Tongue (tissue), 2 donors: ENCODE measurements around the gene VSNL1. TPM values are rescaled to one million over a fixed set of nuclear protein-coding genes. Genes with fewer than 3 reads are reported as not detected.

Experiments used
- DNase-seq: peaks from one replicate; pipeline ENCODE4 v3.0.0-alpha.2; 2015
- total RNA-seq: library from RNA; depleted of rRNA; stranded (reverse); fragments of >200 nt; gene quantifications from one replicate; pipeline ENCODE4 v1.2.3, GENCODE V29; 2014

VSNL1 gene
- total RNA-seq, 1 donor from 2014 or later: 20.6 TPM

DNA sequence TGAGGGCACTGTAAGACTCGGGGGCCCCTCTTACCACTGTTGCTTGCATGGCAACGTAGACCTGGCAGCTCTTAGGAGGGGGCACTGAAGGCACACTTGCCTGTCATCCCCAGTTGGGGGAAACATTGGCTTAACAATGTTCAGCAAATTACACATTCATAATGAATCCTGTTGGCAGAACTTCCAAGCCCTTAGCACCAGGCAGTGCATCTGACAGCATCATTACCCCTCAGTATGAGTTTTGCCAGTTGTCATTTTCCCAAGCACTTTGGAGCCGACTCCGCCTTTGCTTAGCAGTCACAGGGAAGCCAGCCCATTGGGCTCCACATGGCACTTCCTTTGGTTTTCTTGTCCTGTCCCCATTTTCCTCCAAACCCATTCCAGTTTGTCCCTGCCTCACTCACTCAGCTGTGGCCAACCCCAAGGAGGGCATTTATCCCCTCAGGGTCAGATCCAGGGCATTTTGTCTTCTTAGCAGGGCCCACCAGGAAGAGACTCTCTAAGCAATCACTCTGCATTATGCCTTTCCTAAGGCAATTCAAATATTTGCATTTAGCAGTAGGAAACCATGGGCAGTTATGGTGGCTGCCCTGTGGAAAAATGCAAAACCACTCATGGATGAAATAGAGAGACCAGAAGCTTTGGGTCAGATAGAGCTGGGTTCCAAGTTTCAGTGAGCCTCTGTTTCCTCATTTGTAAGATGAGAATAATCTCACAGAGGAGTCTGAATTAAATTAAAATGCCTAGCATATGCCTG is 73.9 kb downstream of the VSNL1 start:
- DNase-seq: no peak

DNA sequence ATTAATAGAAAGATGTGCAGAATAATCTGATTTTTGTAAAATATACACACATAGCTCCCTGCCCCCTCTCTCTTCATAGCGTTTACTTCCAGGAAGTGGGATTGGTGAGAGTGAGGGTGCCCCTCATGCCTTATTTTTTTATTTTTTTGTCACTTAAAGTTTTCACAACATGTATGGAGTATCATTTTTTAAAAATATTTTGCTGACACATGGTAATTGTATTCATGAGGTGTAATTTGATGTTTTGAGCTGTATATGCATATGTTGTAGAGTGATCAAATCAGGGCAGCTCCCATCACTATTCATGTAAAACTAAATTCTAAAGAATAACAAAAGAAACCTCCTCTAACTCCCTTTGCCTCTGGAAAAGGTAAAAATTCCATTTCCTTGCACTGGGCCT is 74.7 kb downstream of the VSNL1 start:
- DNase-seq: no peak

- DNase-seq: peak; percentile 44
These were observed 75.3 kb downstream of the VSNL1 start for GRCh38 chr2:17615728-17616351.

DNA sequence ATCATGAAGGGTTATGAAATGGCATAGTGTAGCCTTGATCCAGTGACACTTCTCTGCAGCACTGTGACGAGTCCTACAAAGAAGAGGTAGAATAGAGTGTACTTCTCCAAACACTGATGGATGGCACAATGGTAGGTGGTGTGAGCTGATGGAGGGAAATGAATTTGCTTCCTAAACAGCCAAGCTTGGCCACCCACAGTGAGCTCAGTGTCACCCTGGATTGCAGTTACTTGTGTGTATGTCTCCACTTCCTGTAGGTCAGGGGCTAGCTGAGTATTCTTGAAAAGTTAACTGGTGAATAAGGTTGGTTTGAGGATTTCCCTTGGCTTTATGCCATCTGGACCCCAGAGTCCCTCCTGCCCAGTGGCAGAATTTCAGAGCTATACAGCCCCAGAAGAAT is 75.9 kb downstream of the VSNL1 start:
- DNase-seq: no peak

GRCh38 chr2:17617516-17617915 is 77.0 kb downstream of the VSNL1 start:
- no peak for DNase-seq

DNA sequence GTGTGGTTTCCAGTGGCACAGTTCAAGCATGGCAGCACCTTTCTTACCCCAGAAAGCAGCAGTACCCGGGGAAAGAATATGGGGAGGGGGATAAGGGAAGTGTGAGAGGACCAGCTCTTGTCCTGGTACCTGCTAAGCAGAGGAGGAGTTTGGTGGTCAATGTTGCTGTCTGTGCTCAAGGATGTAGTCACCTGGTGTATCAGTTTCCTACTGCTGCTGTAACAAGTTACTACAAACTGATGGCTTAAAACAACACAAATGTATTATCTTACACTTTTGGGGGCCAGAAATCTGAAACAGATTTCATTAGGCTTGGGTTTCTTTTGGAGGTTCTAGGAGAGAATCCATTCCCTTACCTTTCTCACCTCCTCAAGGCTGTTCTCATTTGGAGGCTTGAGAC is 77.5 kb downstream of the VSNL1 start:
- DNase-seq: no peak

DNA sequence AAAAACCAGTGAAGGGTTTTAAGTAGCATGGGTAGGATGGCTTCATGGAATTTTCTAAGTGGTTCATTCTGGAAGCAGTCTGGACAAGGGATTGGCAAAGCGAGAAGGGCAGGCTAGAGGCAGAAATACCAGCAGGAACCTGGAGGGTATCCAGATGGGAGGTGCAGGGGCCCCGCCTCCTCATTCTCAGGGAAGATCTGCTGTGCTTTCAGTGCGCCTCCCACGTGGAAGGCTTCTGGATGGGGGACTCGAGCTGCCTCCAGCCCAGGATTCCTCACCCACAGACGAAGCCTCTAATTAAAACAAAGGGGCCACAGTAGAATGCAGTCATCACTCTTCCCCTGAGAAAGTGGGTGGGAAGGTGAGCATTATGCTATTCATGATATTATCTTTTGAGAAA is 79.8 kb downstream of the VSNL1 start:
- DNase-seq: no peak

- no peak for DNase-seq
These were observed 80.3 kb downstream of the VSNL1 start for GRCh38 chr2:17620841-17621240.

DNA sequence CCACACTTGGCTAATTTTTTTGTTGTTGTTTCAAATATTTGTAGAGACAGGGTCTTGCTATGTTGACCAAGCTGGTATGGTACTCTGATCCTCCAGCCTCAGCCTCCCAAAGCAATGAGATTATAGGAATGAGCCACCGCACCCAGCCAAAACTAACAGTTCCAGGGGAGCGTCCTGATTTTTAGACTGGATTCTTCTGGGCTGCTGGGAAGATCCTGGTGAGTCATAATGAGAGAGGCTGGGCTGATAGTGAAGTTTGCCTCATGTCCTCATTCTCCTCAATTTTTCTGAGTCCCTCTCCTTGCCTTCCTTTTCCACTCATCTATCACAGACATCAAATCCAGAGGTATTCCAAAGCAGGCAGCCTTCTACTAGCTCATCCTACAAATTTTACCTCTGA is 81.3 kb downstream of the VSNL1 start:
- no peak for DNase-seq

DNA sequence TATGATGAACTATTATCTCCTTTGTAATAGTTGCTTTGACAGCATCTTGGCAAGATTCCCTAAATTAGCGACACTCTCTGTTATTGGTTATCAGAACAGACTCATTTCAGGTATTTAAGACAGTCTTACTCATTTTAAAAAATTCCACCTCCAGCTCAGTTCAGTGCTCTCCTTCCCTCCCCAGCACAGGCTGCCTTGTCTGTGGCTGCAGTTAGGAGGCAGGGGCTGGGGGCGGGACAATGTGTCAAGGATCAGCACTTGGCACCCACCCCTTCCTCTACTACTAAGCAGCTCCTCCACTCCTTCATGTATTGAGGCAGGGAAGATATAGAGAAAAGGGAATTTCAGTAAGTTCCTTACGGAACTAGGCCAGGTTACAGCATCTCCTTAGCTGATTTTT is 85.0 kb downstream of the VSNL1 start:
- DNase-seq: no peak

- DNase-seq: no peak
These were observed 86.5 kb downstream of the VSNL1 start for GRCh38 chr2:17626986-17627385.

GRCh38 chr2:17627434-17627833 is 86.9 kb downstream of the VSNL1 start:
- DNase-seq: no peak

GRCh38 chr2:17628349-17629261 is 88.1 kb downstream of the VSNL1 start:
- DNase-seq: no peak

DNA sequence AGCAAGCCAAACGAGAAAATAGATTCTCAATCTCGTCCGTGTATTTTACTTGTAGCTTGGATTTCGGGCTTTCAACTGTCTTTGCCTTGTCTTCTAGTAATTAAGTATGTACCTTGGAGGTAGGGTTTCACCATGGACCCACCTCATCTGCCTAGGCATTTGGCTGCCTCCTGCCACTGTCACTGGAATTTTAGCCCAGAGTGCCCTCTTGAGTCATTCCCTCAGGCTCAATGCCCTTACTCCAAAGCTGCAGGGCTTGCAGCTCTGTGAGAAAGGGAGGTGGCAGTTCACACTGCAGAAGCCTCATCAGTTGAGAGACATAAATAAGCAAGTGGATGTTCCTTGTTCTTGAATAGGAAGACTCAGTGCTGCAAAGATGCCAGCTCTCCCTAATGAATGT is 89.6 kb downstream of the VSNL1 start:
- no peak for DNase-seq

DNA sequence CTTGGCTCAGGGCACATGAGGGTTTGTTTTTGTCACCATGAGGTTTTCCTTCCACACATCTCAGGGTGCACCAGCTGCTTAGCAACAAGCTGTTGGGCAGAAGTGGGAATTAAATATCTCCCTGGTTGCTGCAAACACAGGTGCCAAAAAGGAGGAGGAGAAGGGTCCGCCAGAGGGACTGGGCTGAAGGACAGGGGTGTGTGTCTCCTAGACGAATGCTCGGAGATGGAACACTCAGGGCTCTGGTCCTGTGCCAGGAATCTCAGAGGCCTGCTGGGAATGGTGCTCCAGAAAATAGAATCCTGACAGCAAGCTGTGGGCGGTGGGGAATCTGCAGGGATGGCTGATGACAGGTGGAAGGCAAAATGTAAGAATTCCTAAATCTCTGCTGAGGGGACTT is 94.5 kb downstream of the VSNL1 start:
- DNase-seq: peak; percentile 92

- no peak for DNase-seq
These were observed 95.8 kb downstream of the VSNL1 start for GRCh38 chr2:17636257-17636656.

GRCh38 chr2:17637131-17637906 is 96.8 kb downstream of the VSNL1 start:
- DNase-seq: peak; percentile 47

GRCh38 chr2:17638196-17638743 is 97.8 kb downstream of the VSNL1 start:
- DNase-seq: no peak

DNA sequence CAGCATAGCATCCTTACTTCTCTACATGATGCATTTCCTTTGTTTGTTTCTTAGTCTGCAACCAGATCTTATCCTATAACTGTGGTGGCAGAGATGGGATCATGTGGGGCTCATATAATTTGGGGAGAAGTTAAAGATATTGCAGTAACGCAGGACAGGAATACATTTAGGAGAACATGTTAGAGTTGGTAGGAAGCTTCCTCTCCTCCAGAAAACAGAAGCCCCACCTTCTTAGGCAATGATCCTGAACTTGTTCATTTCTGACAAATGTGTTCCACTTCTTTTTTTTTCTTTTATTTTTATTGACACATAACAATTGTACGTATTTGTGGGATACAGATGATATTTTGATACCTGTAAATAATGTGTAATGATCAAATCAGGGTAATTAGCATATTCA is 99.9 kb downstream of the VSNL1 start:
- DNase-seq: no peak

DNA sequence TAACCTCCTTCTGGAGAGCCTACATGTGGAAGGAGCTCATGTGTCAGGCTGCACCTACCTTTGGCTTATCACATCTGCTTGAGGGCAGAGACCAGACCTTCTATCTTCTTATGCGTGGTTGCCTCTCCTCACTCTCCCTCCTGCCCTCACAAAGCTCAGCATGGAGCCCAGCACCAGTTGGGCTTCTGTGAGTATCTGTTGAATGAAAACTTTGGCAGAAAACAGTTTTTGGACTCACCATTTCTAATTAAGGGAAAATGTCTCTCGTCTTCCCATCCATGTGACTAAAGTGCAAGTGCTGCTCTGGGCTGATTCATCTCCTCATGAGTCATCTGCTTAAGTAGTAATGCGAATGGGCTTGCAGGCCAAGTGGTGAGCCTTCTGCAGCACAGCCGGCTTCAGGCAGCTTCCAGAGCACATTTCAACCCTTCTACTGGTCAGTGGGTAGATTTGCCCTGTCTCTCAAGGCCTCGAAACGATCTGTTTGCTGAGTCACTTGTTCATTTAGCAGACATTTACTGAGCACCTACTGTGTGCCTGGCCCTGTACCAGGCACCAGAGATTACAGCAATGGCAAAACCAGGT is 102.6 kb downstream of the VSNL1 start:
- peak; percentile 27 for DNase-seq

DNA sequence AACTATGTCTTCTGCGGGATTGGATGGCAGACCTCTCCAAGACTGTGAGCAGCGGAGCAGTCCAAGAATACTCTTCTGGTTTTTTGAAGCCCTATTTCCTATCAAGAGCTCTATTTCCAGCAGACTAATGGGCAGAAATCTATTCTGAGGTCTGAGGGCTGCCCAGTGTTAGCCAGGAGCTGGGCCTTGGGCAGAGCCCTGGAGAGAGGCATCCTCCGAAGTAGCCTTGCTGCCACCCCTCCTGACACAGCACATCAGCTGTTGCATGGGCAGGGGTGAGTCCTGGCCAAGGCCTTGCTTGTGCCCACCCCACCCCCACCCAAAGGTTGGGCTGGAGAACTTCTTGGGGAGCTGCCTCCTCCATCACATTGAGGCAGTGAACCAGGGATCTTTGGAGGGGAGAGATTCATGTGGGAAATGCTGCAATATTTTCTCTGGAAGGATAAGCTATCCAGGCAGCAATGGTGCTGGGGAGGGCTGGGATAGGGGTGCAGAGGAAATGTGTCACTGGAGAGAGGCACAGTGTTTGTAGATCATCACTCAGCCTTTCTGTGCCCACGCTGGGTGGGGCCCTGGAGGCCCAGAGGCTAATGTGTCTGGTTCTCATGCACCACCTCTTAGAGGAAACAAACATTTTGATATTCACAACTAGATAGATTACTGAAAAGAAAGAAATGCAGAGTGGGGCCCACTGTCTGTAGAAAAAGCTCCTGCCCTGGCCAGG is 104.7 kb downstream of the VSNL1 start:
- DNase-seq: peak; percentile 31
